DOHH2 (cell line): ENCODE data around the gene TCERG1L.

Experiments
- H3F3A ChIP-seq: fragments of 200-600 bp; sonication (generic), shearing (Covaris generic); 2 replicates; pipeline ENCODE4 v1.6.0; 2016; ENCODE audit warnings: antibody characterized with exemption, mild to moderate bottlenecking; ENCODE audit not compliant: control insufficient read depth, insufficient read depth
- H3K27ac ChIP-seq: fragments of 200-600 bp; sonication (generic); 2 replicates; pipeline ENCODE4 v1.5.1; 2014; ENCODE audit warnings: low read depth, mild to moderate bottlenecking, low read length, moderate library complexity
- H3K27me3 ChIP-seq: fragments of 200-600 bp; sonication (generic); 2 replicates; pipeline ENCODE4 v1.6.1; 2014; ENCODE audit warnings: mild to moderate bottlenecking, low read length, mixed read lengths; ENCODE audit not compliant: control insufficient read depth
- H3K36me3 ChIP-seq: fragments of 200-600 bp; sonication (generic); 2 replicates; pipeline ENCODE4 v1.6.1; 2014; ENCODE audit warnings: mild to moderate bottlenecking, low read length, moderate library complexity, mixed read lengths; ENCODE audit not compliant: control insufficient read depth
- H3K4me1 ChIP-seq: fragments of 200-600 bp; sonication (generic); 2 replicates; pipeline ENCODE4 v1.6.1; 2014; ENCODE audit warnings: mild to moderate bottlenecking, low read length, mixed read lengths; ENCODE audit not compliant: control insufficient read depth
- H3K4me2 ChIP-seq: fragments of 200-600 bp; sonication (generic); 2 replicates; pipeline ENCODE4 v1.6.0; 2014; ENCODE audit warnings: mild to moderate bottlenecking, low read length, moderate library complexity
- H3K4me3 ChIP-seq: fragments of 200-600 bp; sonication (generic); 2 replicates; pipeline ENCODE4 v1.5.1; 2014; ENCODE audit warnings: mild to moderate bottlenecking, low read length, mixed read lengths
- H3K79me2 ChIP-seq: fragments of 200-600 bp; sonication (generic); 2 replicates; pipeline ENCODE4 v1.6.1; 2014; ENCODE audit warnings: mild to moderate bottlenecking, low read length, mixed read lengths; ENCODE audit not compliant: control insufficient read depth
- H3K9me2 ChIP-seq: fragments of 200-600 bp; sonication (generic); replicated peaks from 2 replicates; pipeline ENCODE4 v1.6.1; 2014; ENCODE audit warnings: mild to moderate bottlenecking, low read length, mixed read lengths; ENCODE audit not compliant: control insufficient read depth
- H3K9me3 ChIP-seq: fragments of 200-600 bp; sonication (generic); 2 replicates; pipeline ENCODE4 v1.6.1; 2014; ENCODE audit warnings: antibody characterized with exemption, low read length, mixed read lengths; ENCODE audit not compliant: control insufficient read depth, insufficient read depth
- H4K20me1 ChIP-seq: fragments of 200-600 bp; sonication (generic); 2 replicates; pipeline ENCODE4 v1.6.0; 2014; ENCODE audit warnings: low read depth, mild to moderate bottlenecking, antibody characterized with exemption, low read length, moderate library complexity; ENCODE audit not compliant: control insufficient read depth, insufficient read depth
- EZH2phosphoT487 ChIP-seq: fragments of 200-600 bp; sonication (generic); IDR thresholded peaks from 2 replicates; pipeline ENCODE4 v1.6.1; 2017; ENCODE audit warnings: borderline replicate concordance, mild to moderate bottlenecking, antibody characterized with exemption, low read length, moderate library complexity, mixed read lengths
- TF ChIP-seq, protein P1 (sequence below): fragments of 200-600 bp; sonication (generic); IDR thresholded peaks from one replicate; pipeline ENCODE4 v1.5.1; 2014; ENCODE audit warnings: antibody characterized with exemption, mild to moderate bottlenecking, low read depth, low read length; ENCODE audit not compliant: poor library complexity, severe bottlenecking

The TCERG1L gene

DNA sequence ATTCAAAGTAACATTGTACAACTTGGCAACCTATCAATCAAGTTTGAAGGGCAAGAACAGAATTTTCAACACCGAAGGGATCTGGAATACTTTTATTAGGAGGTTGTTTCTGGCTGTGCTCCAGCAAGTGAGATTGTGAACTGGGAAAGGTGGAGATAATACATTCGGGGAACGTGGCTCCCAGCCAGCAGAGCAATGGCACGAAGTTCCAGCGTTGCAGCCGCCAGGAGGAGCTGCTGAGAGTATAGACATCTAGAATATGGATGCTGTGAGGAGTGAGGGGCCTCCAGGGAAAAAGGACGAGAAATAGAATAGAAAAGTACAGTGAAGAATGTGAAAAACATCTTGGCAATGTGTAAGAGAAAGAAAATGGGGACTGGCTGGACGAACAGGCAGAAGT is 69.5 kb downstream of the TCERG1L start:
- Histone ChIP-seq H3K4me2 (no peak overlapping the region), H3K9me2 (no peaks in the 10 kb centered on the region), H3F3A (no peaks in the 10 kb centered on the region), H3K4me3 (no peak overlapping the region), H3K36me3 (no peaks in the 10 kb centered on the region), H3K9me3 (no peaks in the 10 kb centered on the region), H3K27ac (no peak overlapping the region), H4K20me1 (no peaks in the 10 kb centered on the region), H3K79me2 (no peaks in the 10 kb centered on the region), H3K4me1 (no peaks in the 10 kb centered on the region), H3K27me3 (no peaks in the 10 kb centered on the region)
- TF ChIP-seq, protein P1, sequence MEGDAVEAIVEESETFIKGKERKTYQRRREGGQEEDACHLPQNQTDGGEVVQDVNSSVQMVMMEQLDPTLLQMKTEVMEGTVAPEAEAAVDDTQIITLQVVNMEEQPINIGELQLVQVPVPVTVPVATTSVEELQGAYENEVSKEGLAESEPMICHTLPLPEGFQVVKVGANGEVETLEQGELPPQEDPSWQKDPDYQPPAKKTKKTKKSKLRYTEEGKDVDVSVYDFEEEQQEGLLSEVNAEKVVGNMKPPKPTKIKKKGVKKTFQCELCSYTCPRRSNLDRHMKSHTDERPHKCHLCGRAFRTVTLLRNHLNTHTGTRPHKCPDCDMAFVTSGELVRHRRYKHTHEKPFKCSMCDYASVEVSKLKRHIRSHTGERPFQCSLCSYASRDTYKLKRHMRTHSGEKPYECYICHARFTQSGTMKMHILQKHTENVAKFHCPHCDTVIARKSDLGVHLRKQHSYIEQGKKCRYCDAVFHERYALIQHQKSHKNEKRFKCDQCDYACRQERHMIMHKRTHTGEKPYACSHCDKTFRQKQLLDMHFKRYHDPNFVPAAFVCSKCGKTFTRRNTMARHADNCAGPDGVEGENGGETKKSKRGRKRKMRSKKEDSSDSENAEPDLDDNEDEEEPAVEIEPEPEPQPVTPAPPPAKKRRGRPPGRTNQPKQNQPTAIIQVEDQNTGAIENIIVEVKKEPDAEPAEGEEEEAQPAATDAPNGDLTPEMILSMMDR: no peak
- TF ChIP-seq EZH2phosphoT487: no peak

DNA sequence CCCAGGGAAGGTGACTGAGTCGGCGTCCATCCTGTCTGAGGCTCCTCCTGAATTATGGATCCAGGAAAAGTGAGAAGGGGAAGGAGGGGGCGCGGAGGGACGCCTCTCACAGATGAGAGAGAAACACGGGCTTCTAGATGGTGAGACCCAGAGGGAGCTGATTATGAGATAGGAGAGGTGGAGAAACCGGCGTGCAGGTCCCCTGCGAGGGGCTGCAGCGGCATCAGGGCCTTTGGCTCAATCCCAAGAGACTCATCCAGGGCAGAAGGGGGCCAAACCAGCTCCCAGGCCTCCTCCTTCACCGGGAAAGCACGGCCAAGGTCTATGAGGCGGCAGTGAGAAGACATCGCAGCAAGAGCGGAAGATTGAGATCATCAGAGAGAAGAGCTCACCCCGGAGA is 70.8 kb downstream of the TCERG1L start:
- no peak overlapping the region for H3K4me2 ChIP-seq
- no peaks in the 10 kb centered on the region for H3K4me1 ChIP-seq
- TF ChIP-seq EZH2phosphoT487: no peak
- TF ChIP-seq, protein P1: no peak
- H3K4me3 ChIP-seq: no peak overlapping the region
- H3K9me3 ChIP-seq: no peaks in the 10 kb centered on the region
- no peaks in the 10 kb centered on the region for H3K27me3 ChIP-seq
- H3K9me2 ChIP-seq: no peaks in the 10 kb centered on the region
- H3K36me3 ChIP-seq: no peaks in the 10 kb centered on the region
- no peaks in the 10 kb centered on the region for H3F3A ChIP-seq
- H3K27ac ChIP-seq: no peak overlapping the region
- H3K79me2 ChIP-seq: no peaks in the 10 kb centered on the region
- no peaks in the 10 kb centered on the region for H4K20me1 ChIP-seq

DNA sequence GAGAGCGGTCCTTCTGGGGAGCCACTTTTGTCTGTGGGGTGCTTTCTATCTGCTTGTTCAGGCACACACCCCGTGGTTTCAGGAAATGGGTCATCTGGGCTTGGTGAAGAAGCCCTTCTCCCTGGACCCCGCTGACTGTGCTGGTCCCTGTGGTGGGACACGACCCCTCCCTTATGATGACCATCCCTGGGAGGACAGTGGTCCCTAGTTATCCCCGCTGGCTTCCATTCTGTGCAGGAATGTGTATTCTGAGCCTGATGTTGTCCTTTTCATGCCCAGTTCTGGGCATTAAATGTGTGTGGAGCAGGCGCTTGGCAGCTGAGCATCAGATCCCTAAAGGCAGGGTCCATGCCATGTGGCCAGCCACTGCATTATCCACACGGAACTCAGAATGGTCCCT is 71.6 kb downstream of the TCERG1L start:
- Histone ChIP-seq H3K4me1 (no peaks in the 10 kb centered on the region), H3K9me3 (no peaks in the 10 kb centered on the region), H3K27me3 (no peaks in the 10 kb centered on the region), H3K27ac (no peak overlapping the region), H4K20me1 (no peaks in the 10 kb centered on the region), H3K36me3 (no peaks in the 10 kb centered on the region), H3F3A (no peaks in the 10 kb centered on the region), H3K4me3 (no peak overlapping the region), H3K9me2 (no peaks in the 10 kb centered on the region), H3K4me2 (no peak overlapping the region), H3K79me2 (no peaks in the 10 kb centered on the region)
- no peak for TF ChIP-seq EZH2phosphoT487
- TF ChIP-seq, protein P1: no peak

DNA sequence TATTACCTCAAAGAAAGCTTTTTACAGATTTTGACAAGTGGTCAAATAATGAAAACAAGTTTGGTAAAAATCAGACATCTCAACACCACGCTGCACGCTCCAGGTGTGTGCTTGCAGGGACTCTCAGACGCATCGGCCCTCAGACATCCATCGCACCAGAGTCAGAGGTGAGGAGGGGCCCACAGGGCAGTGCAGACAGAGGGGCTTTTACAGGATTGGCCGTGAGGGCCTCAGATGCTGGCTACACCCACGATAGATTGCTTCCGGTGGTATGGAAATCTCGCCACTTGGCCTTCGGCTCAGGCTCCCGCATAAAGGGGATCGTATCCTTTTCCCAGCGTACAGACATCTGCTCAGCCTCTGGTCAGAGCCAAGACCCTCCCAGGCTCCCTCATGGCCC is 72.1 kb downstream of the TCERG1L start:
- H3K4me2 ChIP-seq: no peak overlapping the region
- H3K4me3 ChIP-seq: no peak overlapping the region
- no peak overlapping the region for H3K27ac ChIP-seq
- H4K20me1 ChIP-seq: no peaks in the 10 kb centered on the region
- H3K9me3 ChIP-seq: no peaks in the 10 kb centered on the region
- no peaks in the 10 kb centered on the region for H3K9me2 ChIP-seq
- TF ChIP-seq, protein P1: no peak
- TF ChIP-seq EZH2phosphoT487: no peak
- H3K36me3 ChIP-seq: no peaks in the 10 kb centered on the region
- H3K4me1 ChIP-seq: no peaks in the 10 kb centered on the region
- H3F3A ChIP-seq: no peaks in the 10 kb centered on the region
- H3K27me3 ChIP-seq: no peaks in the 10 kb centered on the region
- no peaks in the 10 kb centered on the region for H3K79me2 ChIP-seq
